Prostate gland (tissue), 2 donors: Measurements from ENCODE around the gene PLCB1. TPM values are rescaled to one million over a fixed set of nuclear protein-coding genes. Genes with fewer than 3 reads are reported as not detected.

Experiments
- DNase-seq: peaks from one replicate; pipeline ENCODE4 v3.0.0-alpha.2; 2019; ENCODE audit warnings: low spot score
- H3K27ac ChIP-seq, 2 donors: fragments of 200-600 bp; sonication (generic); 2 replicates each; pipeline ENCODE4 v1.5.1; 2017 to 2019
- H3K27me3 ChIP-seq: fragments of 200-600 bp; sonication (generic); replicated peaks from 2 replicates; pipeline ENCODE4 v1.5.1; 2019; ENCODE audit not compliant: insufficient read depth
- H3K36me3 ChIP-seq, 2 donors: fragments of 200-600 bp; sonication (generic); 1 replicate in 1 of 2; 2 replicates in 1 of 2; pipeline versions ENCODE4 v1.5.1 to v1.8.1; 2017 to 2019
- H3K4me1 ChIP-seq: fragments of 200-600 bp; sonication (generic); replicated peaks from 2 replicates; pipeline ENCODE4 v1.5.1; 2019
- H3K4me3 ChIP-seq, 2 donors: fragments of 200-600 bp; sonication (generic); 2 replicates each; pipeline ENCODE4 v1.5.1; 2017 to 2019
- H3K9me3 ChIP-seq: fragments of 200-600 bp; sonication (generic); 2 replicates; pipeline ENCODE4 v1.5.1; 2017
- POLR2A ChIP-seq: fragments of 450-650 bp; IDR thresholded peaks from one replicate; pipeline ENCODE4 v1.6.1; 2016; ENCODE audit warnings: antibody characterized with exemption, mild to moderate bottlenecking
- POLR2AphosphoS5 ChIP-seq: sonication (generic); formaldehyde crosslinking; IDR thresholded peaks from one replicate; pipeline ENCODE4 v1.6.1; 2017; ENCODE audit warnings: antibody characterized with exemption
- WGBS: methylation state at CpG from one replicate; pipeline ENCODE4 v1.1.5; 2018; 5-methylcytosine and 5-hydroxymethylcytosine counted together
- intact Hi-C: fragments of 100-400 bp; cut with DNase I; formaldehyde crosslinking; loops from one replicate; pipeline ENCODE4 v1.14.2; 2022
- total RNA-seq, 2 donors: library from RNA; depleted of rRNA; stranded (reverse); fragments of >200 nt; gene quantifications; one replicate each; pipeline ENCODE4 v1.1.0, GENCODE V29; 2016
- TF ChIP-seq, protein P1 (sequence below), 4 experiments: fragments of 200-600 bp in 2 of 4; fragments of 450-650 bp in 2 of 4; sonication (generic) in 2 of 4; IDR thresholded peaks; 1 replicate in 3 of 4; 2 replicates in 1 of 4; pipeline ENCODE4 v1.5.1; 2016 to 2019; ENCODE audit warnings: antibody characterized with exemption in 4 of 4, mild to moderate bottlenecking in 2 of 4, moderate library complexity in 2 of 4

Gene PLCB1
- total RNA-seq, 2 donors from 2014 or later: 24.3 to 26.3 TPM

DNA sequence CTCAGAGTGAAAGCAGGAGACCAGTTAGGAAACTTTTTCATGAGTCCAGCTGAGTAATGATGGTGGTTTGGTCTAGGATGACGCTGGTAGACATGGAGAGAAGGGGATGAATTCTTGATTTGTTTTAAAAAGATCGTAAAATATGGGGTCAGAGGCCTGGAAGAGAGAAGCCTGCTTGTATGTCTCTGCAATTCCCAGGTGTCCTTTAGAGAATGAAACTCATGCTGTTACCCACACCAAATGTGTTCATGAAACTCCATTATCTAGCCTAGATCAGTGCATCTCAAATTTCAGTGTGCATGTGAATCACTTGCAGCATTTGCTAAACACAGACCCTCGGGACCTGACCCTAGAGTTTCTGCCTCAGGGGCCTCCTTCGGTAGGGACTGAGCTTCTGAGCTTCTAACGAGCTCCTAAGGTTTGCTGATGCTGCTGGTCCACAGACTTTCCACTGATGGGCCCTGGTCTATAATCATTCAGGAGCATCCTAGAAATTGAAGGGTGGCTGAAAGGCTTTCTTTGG, 634.9 kb downstream of the PLCB1 start:
- no peak for DNase-seq
- no peaks in the 10 kb centered on the region for H3K4me1 ChIP-seq
- intact Hi-C loops: no loop called here
- H3K9me3 ChIP-seq: no peaks in the 10 kb centered on the region
- H3K4me3 ChIP-seq: no peak overlapping the region
- no peak for TF ChIP-seq POLR2A
- TF ChIP-seq, protein P1, sequence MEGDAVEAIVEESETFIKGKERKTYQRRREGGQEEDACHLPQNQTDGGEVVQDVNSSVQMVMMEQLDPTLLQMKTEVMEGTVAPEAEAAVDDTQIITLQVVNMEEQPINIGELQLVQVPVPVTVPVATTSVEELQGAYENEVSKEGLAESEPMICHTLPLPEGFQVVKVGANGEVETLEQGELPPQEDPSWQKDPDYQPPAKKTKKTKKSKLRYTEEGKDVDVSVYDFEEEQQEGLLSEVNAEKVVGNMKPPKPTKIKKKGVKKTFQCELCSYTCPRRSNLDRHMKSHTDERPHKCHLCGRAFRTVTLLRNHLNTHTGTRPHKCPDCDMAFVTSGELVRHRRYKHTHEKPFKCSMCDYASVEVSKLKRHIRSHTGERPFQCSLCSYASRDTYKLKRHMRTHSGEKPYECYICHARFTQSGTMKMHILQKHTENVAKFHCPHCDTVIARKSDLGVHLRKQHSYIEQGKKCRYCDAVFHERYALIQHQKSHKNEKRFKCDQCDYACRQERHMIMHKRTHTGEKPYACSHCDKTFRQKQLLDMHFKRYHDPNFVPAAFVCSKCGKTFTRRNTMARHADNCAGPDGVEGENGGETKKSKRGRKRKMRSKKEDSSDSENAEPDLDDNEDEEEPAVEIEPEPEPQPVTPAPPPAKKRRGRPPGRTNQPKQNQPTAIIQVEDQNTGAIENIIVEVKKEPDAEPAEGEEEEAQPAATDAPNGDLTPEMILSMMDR (IDR thresholded peaks at IDR 0.05): no peak
- TF ChIP-seq POLR2AphosphoS5: no peak
- no peak overlapping the region for H3K27ac ChIP-seq
- H3K36me3 ChIP-seq: no peaks in the 10 kb centered on the region
- 82% methylated on average over 5 of the region's 5 CpGs for WGBS
- H3K27me3 ChIP-seq: no peaks in the 10 kb centered on the region

DNA sequence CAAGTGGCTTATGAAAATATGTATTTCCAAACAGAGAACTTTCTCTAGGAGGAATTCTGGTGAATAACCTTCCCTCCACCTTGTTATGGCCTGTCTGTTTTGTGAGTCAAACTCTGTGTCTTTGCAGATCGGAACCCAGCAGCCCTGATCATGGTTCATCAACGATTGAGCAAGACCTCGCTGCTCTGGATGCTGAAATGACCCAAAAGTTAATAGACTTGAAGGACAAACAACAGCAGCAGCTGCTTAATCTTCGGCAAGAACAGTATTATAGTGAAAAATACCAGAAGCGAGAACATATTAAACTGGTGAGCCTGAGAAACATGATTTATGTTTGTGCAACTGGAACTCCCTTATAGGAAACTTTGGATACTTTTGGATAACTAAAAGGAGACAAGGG, 642.3 kb downstream of the PLCB1 start:
- intact Hi-C loops: no loop called here
- DNase-seq: no peak
- no peaks in the 10 kb centered on the region for H3K4me1 ChIP-seq
- no peaks in the 10 kb centered on the region for H3K27me3 ChIP-seq
- no peak for TF ChIP-seq POLR2AphosphoS5
- H3K27ac ChIP-seq: no peak overlapping the region
- H3K36me3 ChIP-seq: no peaks in the 10 kb centered on the region
- H3K9me3 ChIP-seq: no peaks in the 10 kb centered on the region
- WGBS: 69% methylated on average over 5 of the region's 5 CpGs
- H3K4me3 ChIP-seq: no peak overlapping the region

GRCh38 chr20:8777911-8778310, 645.8 kb downstream of the PLCB1 start:
- no peaks in the 10 kb centered on the region for H3K4me1 ChIP-seq
- intact Hi-C loops: no loop called here
- no peak for TF ChIP-seq POLR2A
- no peak for TF ChIP-seq POLR2AphosphoS5
- TF ChIP-seq, protein P1 (IDR thresholded peaks at IDR 0.05): no peak
- no peak overlapping the region for H3K4me3 ChIP-seq
- WGBS: 93% methylated on average over 4 of the region's 4 CpGs
- no peaks in the 10 kb centered on the region for H3K9me3 ChIP-seq
- H3K36me3 ChIP-seq: no peaks in the 10 kb centered on the region
- no peak for DNase-seq
- no peaks in the 10 kb centered on the region for H3K27me3 ChIP-seq
- no peak overlapping the region for H3K27ac ChIP-seq

DNA sequence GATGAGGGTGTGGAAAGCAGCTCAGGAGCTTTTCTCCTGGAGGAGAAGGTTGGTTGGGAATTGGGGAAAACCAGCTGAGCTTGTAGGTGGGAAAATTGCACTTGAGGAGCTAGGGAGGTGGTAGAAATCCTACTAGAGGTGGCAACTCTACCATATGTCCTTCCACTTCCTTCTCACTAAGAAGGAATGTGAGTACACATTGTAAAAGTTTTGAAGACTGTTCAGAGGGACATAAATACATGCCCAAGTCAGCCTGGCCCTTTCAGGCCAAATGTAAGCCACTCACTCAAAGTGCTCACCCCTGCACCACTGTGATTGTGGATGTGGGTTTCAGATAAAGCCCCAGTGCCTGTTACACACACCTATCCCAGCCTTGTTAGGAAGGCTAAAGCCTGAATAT, 646.3 kb downstream of the PLCB1 start:
- H3K4me1 ChIP-seq: no peaks in the 10 kb centered on the region
- no peaks in the 10 kb centered on the region for H3K36me3 ChIP-seq
- H3K27ac ChIP-seq: no peak overlapping the region
- no peak for TF ChIP-seq POLR2AphosphoS5
- TF ChIP-seq, protein P1 (IDR thresholded peaks at IDR 0.05): no peak
- no peak for TF ChIP-seq POLR2A
- no peak for DNase-seq
- intact Hi-C loops: no loop called here
- H3K27me3 ChIP-seq: no peaks in the 10 kb centered on the region
- H3K4me3 ChIP-seq: no peak overlapping the region
- no peaks in the 10 kb centered on the region for H3K9me3 ChIP-seq

GRCh38 chr20:8780915-8781314, 648.8 kb downstream of the PLCB1 start:
- H3K4me1 ChIP-seq: no peaks in the 10 kb centered on the region
- no peak overlapping the region for H3K4me3 ChIP-seq
- H3K27ac ChIP-seq: no peak overlapping the region
- intact Hi-C loops: no loop called here
- no peak for TF ChIP-seq POLR2A
- TF ChIP-seq, protein P1 (IDR thresholded peaks at IDR 0.05): no peak
- TF ChIP-seq POLR2AphosphoS5: no peak
- DNase-seq: no peak
- no peaks in the 10 kb centered on the region for H3K36me3 ChIP-seq
- H3K9me3 ChIP-seq: no peaks in the 10 kb centered on the region
- no peaks in the 10 kb centered on the region for H3K27me3 ChIP-seq
